OCI-LY3 (cell line): ENCODE measurements around the gene RPUSD1.
"Not testable (repeated sequence)": the region's sequence is repeated elsewhere in the genome, so short reads cannot be mapped to it uniquely, and the experiment has no call there.

Experiments
- H2AFZ ChIP-seq: fragments of 200-600, 300-600 bp; shearing (Covaris generic); 2 replicates; pipeline ENCODE4 v1.6.0; 2014; ENCODE audit warnings: antibody characterized with exemption, low read depth, low read length
- H3K27ac ChIP-seq: fragments of 200-600, 300-600 bp; sonication (generic); 2 replicates; pipeline ENCODE4 v1.5.1; 2014; ENCODE audit warnings: mild to moderate bottlenecking, low read length, moderate library complexity, mixed read lengths
- H3K27me3 ChIP-seq: fragments of 200-600, 300-600 bp; sonication (generic); 2 replicates; pipeline ENCODE4 v1.6.1; 2014; ENCODE audit warnings: low read depth, low read length, mixed read lengths
- H3K36me3 ChIP-seq: fragments of 200-600, 300-600 bp; sonication (generic); replicated peaks from 2 replicates; pipeline ENCODE3; 2014; ENCODE audit warnings: low read depth, low read length, mixed read lengths
- H3K4me1 ChIP-seq: fragments of 300-600, 200-600 bp; sonication (generic); 2 replicates; pipeline ENCODE4 v1.6.1; 2014; ENCODE audit warnings: low read length, mixed read lengths
- H3K4me2 ChIP-seq: fragments of 200-600, 300-600 bp; sonication (generic); 2 replicates; pipeline ENCODE4 v1.6.1; 2014; ENCODE audit warnings: low read length, mixed read lengths
- H3K4me3 ChIP-seq: fragments of 300-600, 200-600 bp; sonication (generic); 2 replicates; pipeline ENCODE4 v1.5.1; 2014; ENCODE audit warnings: antibody characterized with exemption, mild to moderate bottlenecking, low read length, moderate library complexity
- H3K79me2 ChIP-seq: fragments of 300-600, 200-600 bp; shearing (Covaris generic); 2 replicates; pipeline ENCODE4 v1.6.1; 2014; ENCODE audit warnings: mild to moderate bottlenecking, low read length, mixed read lengths
- H3K9ac ChIP-seq: fragments of 300-600, 200-600 bp; shearing (Covaris generic); 2 replicates; pipeline ENCODE4 v1.6.0; 2014; ENCODE audit warnings: mild to moderate bottlenecking, low read length, moderate library complexity
- H3K9me3 ChIP-seq: fragments of 200-600, 300-600 bp; shearing (Covaris generic); 2 replicates; pipeline ENCODE4 v1.6.1; 2014; ENCODE audit warnings: low read length, mixed read lengths; ENCODE audit not compliant: insufficient read depth
- H4K20me1 ChIP-seq: fragments of 200-600, 300-600 bp; sonication (generic); 2 replicates; pipeline ENCODE4 v1.6.1; 2016; ENCODE audit warnings: low read length, mixed read lengths; ENCODE audit not compliant: insufficient read depth
- CTCF ChIP-seq: fragments of 200-600, 300-600 bp; sonication (generic); IDR thresholded peaks from 2 replicates; pipeline ENCODE4 v1.5.1; 2014; ENCODE audit warnings: antibody characterized with exemption, low read length, low read depth
- EZH2phosphoT487 ChIP-seq: fragments of 200-600 bp; shearing (Covaris generic); IDR thresholded peaks from 2 replicates; pipeline ENCODE4 v1.6.1; 2018; ENCODE audit warnings: antibody characterized with exemption, mixed run types, low read depth

Gene RPUSD1

GRCh38 chr16:787978-788398 lies at the start of gene RPUSD1:
TSS of gene RPUSD1 (minus strand) at chr16:788381. CDS start at chr16:787737, 644 bp downstream.
- peaks cover 4% of the 10 kb centered on the region; the same call in 1 of the 2 replicates for H3K27me3 ChIP-seq
- no peaks in the 10 kb centered on the region for H4K20me1 ChIP-seq
- H3K4me2 ChIP-seq, result peak within 1 kb of the TSS; percentile 89
- H3K36me3 ChIP-seq, result peaks cover 8% of the 10 kb centered on the region
- peak within 1 kb of the TSS; percentile 89; the same call in 1 of the 2 replicates for H2AFZ ChIP-seq
- H3K4me1 ChIP-seq, result peaks cover 12% of the 10 kb centered on the region
- no peaks in the 10 kb centered on the region for H3K9me3 ChIP-seq
- TF ChIP-seq EZH2phosphoT487 (no peak), CTCF (no peak)
- H3K79me2 ChIP-seq, result peaks cover 25% of the 10 kb centered on the region
- H3K27ac ChIP-seq, result peak within 1 kb of the TSS; percentile 16; the same call in 1 of the 2 replicates
- peak within 1 kb of the TSS; percentile 87 for H3K9ac ChIP-seq
- H3K4me3 ChIP-seq, result peak within 1 kb of the TSS; percentile 99

GRCh38 chr16:836822-837221 lies 48.6 kb upstream of the RPUSD1 start:
- not testable (repeated sequence) for H3K27me3 ChIP-seq

GRCh38 chr16:836221-836620 lies 48.0 kb upstream of the RPUSD1 start:
- no peak for TF ChIP-seq EZH2phosphoT487
- TF ChIP-seq CTCF, result no peak
- Histone ChIP-seq H3K4me3 (no peak overlapping the region), H3K79me2 (no peaks in the 10 kb centered on the region), H3K9me3 (no peaks in the 10 kb centered on the region), H2AFZ (no peak overlapping the region), H4K20me1 (no peaks in the 10 kb centered on the region), H3K4me1 (no peaks in the 10 kb centered on the region), H3K27me3 (no peaks in the 10 kb centered on the region), H3K4me2 (no peak overlapping the region), H3K36me3 (no peaks in the 10 kb centered on the region), H3K27ac (no peak overlapping the region), H3K9ac (no peak overlapping the region)

More at GRCh38 chr16:836822-837221, 48.6 kb upstream of the RPUSD1 start:
- H3K9ac ChIP-seq, H3K27ac ChIP-seq, H3K36me3 ChIP-seq, H3K9me3 ChIP-seq, H3K79me2 ChIP-seq, H3K4me3 ChIP-seq, H3K4me1 ChIP-seq, H4K20me1 ChIP-seq, H3K4me2 ChIP-seq, H2AFZ ChIP-seq: not testable (repeated sequence)

- H3K4me1 ChIP-seq, result no peaks in the 10 kb centered on the region
- no peak overlapping the region for H3K9ac ChIP-seq
- H3K9me3 ChIP-seq, result no peaks in the 10 kb centered on the region
- H4K20me1 ChIP-seq, result no peaks in the 10 kb centered on the region
- no peaks in the 10 kb centered on the region for H3K79me2 ChIP-seq
- no peak overlapping the region for H3K27ac ChIP-seq
- H2AFZ ChIP-seq, result no peak overlapping the region
- H3K27me3 ChIP-seq, result no peaks in the 10 kb centered on the region
- TF ChIP-seq CTCF (no peak), EZH2phosphoT487 (no peak)
- no peak overlapping the region for H3K4me3 ChIP-seq
- H3K36me3 ChIP-seq, result no peaks in the 10 kb centered on the region
- H3K4me2 ChIP-seq, result no peak overlapping the region
Observed at GRCh38 chr16:835373-835772, 47.2 kb upstream of the RPUSD1 start.

- Histone ChIP-seq H3K4me3 (no peak overlapping the region), H3K4me1 (no peaks in the 10 kb centered on the region), H2AFZ (no peak overlapping the region), H3K9ac (no peak overlapping the region), H3K4me2 (no peak overlapping the region), H3K36me3 (no peaks in the 10 kb centered on the region), H3K79me2 (no peaks in the 10 kb centered on the region), H4K20me1 (no peaks in the 10 kb centered on the region), H3K27me3 (no peaks in the 10 kb centered on the region), H3K27ac (no peak overlapping the region), H3K9me3 (no peaks in the 10 kb centered on the region)
- no peak for TF ChIP-seq EZH2phosphoT487
- TF ChIP-seq CTCF, result no peak
Observed at GRCh38 chr16:833411-833810, 45.2 kb upstream of the RPUSD1 start.
